ENCODE measurements around the gene RGS9.

DNA sequence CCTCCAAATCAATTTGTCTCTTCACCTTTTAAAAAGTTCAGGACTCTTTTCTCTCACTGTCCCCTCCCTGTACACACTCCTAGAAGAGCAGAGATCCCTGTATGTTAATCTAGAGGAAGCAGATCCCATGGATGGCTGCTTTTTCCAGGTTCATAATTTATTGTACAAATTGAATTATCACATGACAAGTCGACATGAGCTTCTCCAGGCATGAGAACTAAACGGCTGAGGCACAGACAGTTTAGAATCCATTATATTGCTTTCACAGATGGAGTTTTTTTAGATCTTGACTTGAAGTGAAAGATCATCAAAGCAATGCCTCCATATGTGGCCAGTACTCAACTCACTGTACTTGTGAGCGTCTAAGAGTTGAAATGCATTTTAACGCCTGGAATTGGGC, 47.9 kb downstream of the RGS9 start:
- TF ChIP-seq POLR2A (IDR thresholded peaks at IDR 0.05; ENCODE audit: low read length) (no peak), GATA1 (IDR thresholded peaks at IDR 0.05; ENCODE audit: low read depth, low read length) (no peak)

Data from erythroblast (primary cell).